Effector memory CD8-positive, alpha-beta T cell (primary cell): ENCODE data around the gene CCDC149.

Source experiments
- ATAC-seq: fragments of 150-1000 bp; cut with Tn5 transposase; replicated peaks from 2 replicates; pipeline ENCODE4 v1.10.0; 2021; ENCODE audit warnings: mild to moderate bottlenecking, moderate library complexity
- DNase-seq, 3 experiments: peaks; one replicate each; pipeline ENCODE4 v3.0.0; 2021
- H3K27ac Mint-ChIP-seq, 2 donors: one replicate each; pipeline ENCODE4 v1.8.0; 2022; ENCODE audit warnings: mild to moderate bottlenecking in 2 of 2, mixed read lengths in 2 of 2, moderate library complexity in 2 of 2
- H3K27me3 Mint-ChIP-seq, 2 donors: one replicate each; pipeline ENCODE4 v1.8.0; 2022; ENCODE audit warnings: mixed read lengths in 2 of 2
- H3K36me3 Mint-ChIP-seq: one replicate; pipeline ENCODE4 v1.8.0; 2022; ENCODE audit warnings: mild to moderate bottlenecking, moderate library complexity, mixed read lengths; ENCODE audit not compliant: insufficient read depth
- H3K4me1 Mint-ChIP-seq, 2 donors: one replicate each; pipeline ENCODE4 v1.8.0; 2022; ENCODE audit warnings: low read depth in 2 of 2, mixed read lengths in 2 of 2
- H3K4me3 Mint-ChIP-seq, 2 donors: one replicate each; pipeline ENCODE4 v1.8.0; 2022; ENCODE audit warnings: mild to moderate bottlenecking in 2 of 2, mixed read lengths in 2 of 2, moderate library complexity in 2 of 2
- H3K9me3 Mint-ChIP-seq, 2 donors: one replicate each; pipeline ENCODE4 v1.8.0; 2022; ENCODE audit warnings: mixed read lengths in 2 of 2

CCDC149 gene

GRCh38 chr4:24777536-24778463 is 135.0 kb downstream of the CCDC149 start:
- H3K27me3 Mint-ChIP-seq = peaks cover 0 to 8% of the 10 kb centered on the region in 2 donors
- H3K4me3 Mint-ChIP-seq = no peak overlapping the region
- no peaks in the 10 kb centered on the region for H3K36me3 Mint-ChIP-seq
- no peak overlapping the region for H3K27ac Mint-ChIP-seq
- H3K9me3 Mint-ChIP-seq = no peaks in the 10 kb centered on the region
- ATAC-seq = no peak
- H3K4me1 Mint-ChIP-seq = no peaks in the 10 kb centered on the region
- DNase-seq = no peak

DNA sequence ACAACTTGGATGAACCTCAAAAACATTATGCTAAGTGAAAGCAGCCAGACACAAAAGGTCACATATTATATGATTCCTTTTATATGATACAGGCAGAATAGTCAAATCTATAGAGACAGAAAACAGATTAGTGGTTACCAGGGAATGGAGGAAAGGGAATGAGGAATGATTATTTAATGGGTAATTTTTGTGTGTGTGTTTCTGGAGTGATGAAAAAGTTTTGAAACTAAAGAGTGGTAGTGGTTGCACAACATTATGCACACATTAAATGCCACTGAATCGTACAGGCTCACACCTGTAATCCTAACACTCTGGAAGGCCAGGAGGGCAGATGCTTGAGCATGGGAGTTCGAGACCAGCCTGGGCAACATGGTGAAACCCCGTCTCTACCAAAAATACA is 137.1 kb downstream of the CCDC149 start:
- DNase-seq = no peak
- Mint-ChIP-seq H3K36me3 (no peaks in the 10 kb centered on the region), H3K4me1 (no peaks in the 10 kb centered on the region)

GRCh38 chr4:24775032-24775605 is 137.7 kb downstream of the CCDC149 start:
- ATAC-seq (no peak), DNase-seq (no peak)
- Mint-ChIP-seq H3K4me3 (no peak overlapping the region), H3K27me3 (peaks cover 0 to 12% of the 10 kb centered on the region in 2 donors), H3K9me3 (peaks cover 0 to 4% of the 10 kb centered on the region in 2 donors), H3K36me3 (no peaks in the 10 kb centered on the region), H3K27ac (no peak overlapping the region), H3K4me1 (no peaks in the 10 kb centered on the region)

More for the DNA sequence above, 137.1 kb downstream of the CCDC149 start:
- H3K9me3 Mint-ChIP-seq = peaks cover 0 to 4% of the 10 kb centered on the region in 2 donors
- no peak overlapping the region for H3K27ac Mint-ChIP-seq
- no peak overlapping the region for H3K4me3 Mint-ChIP-seq
- H3K27me3 Mint-ChIP-seq = peaks cover 0 to 8% of the 10 kb centered on the region in 2 donors
- ATAC-seq = no peak

GRCh38 chr4:24774452-24774851 is 138.4 kb downstream of the CCDC149 start:
- H3K27ac Mint-ChIP-seq = no peak overlapping the region
- DNase-seq (no peak), ATAC-seq (no peak)
- no peaks in the 10 kb centered on the region for H3K36me3 Mint-ChIP-seq
- H3K4me3 Mint-ChIP-seq = no peak overlapping the region
- H3K27me3 Mint-ChIP-seq = peaks cover 0 to 14% of the 10 kb centered on the region in 2 donors
- no peaks in the 10 kb centered on the region for H3K4me1 Mint-ChIP-seq
- H3K9me3 Mint-ChIP-seq = peaks cover 0 to 4% of the 10 kb centered on the region in 2 donors

GRCh38 chr4:24772952-24773351 is 139.9 kb downstream of the CCDC149 start:
- peaks cover 0 to 13% of the 10 kb centered on the region in 2 donors for H3K27me3 Mint-ChIP-seq
- H3K36me3 Mint-ChIP-seq = no peaks in the 10 kb centered on the region
- no peaks in the 10 kb centered on the region for H3K4me1 Mint-ChIP-seq
- no peak overlapping the region for H3K4me3 Mint-ChIP-seq
- peaks cover 0 to 4% of the 10 kb centered on the region in 2 donors for H3K9me3 Mint-ChIP-seq
- DNase-seq = no peak
- no peak overlapping the region for H3K27ac Mint-ChIP-seq
- no peak for ATAC-seq

- Mint-ChIP-seq H3K4me1 (no peaks in the 10 kb centered on the region), H3K27me3 (peaks cover 0 to 6% of the 10 kb centered on the region in 2 donors), H3K27ac (no peak overlapping the region), H3K36me3 (no peaks in the 10 kb centered on the region), H3K9me3 (peaks cover 0 to 4% of the 10 kb centered on the region in 2 donors), H3K4me3 (no peak overlapping the region)
- ATAC-seq = no peak
- DNase-seq = no peak
These were observed 140.7 kb downstream of the CCDC149 start for GRCh38 chr4:24772061-24772705.

- H3K36me3 Mint-ChIP-seq = no peaks in the 10 kb centered on the region
- no peak overlapping the region for H3K4me3 Mint-ChIP-seq
- H3K9me3 Mint-ChIP-seq = peaks cover 4% of the 10 kb centered on the region in 2 donors
- no peaks in the 10 kb centered on the region for H3K4me1 Mint-ChIP-seq
- no peak overlapping the region for H3K27ac Mint-ChIP-seq
- peaks cover 0 to 6% of the 10 kb centered on the region in 2 donors for H3K27me3 Mint-ChIP-seq
- no peak for ATAC-seq
- no peak for DNase-seq
These were observed 141.6 kb downstream of the CCDC149 start for GRCh38 chr4:24771241-24771640.

DNA sequence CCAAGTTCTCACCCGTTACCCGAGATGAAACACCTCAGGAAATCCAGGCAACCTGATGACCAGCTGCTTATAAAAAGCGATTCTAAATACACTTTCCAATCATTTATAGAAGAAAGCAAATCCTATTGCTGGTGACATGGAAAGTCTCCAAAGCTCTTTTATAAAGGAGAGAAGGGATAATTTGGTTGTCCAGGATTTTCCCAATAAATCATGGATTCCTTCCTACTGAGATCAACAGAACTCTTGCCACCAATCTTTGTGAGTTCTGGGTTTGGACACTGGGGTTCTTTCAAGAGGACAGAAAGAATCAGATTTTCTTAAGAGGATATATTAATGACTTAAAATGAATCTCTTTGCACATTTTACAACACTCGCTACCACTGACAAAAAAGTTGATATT is 142.2 kb downstream of the CCDC149 start:
- ATAC-seq (no peak), DNase-seq (no peak)
- no peaks in the 10 kb centered on the region for H3K36me3 Mint-ChIP-seq
- H3K4me1 Mint-ChIP-seq = no peaks in the 10 kb centered on the region
- peaks cover 0 to 6% of the 10 kb centered on the region in 2 donors for H3K27me3 Mint-ChIP-seq
- H3K27ac Mint-ChIP-seq = no peak overlapping the region
- H3K9me3 Mint-ChIP-seq = peaks cover 4 to 8% of the 10 kb centered on the region in 2 donors
- no peak overlapping the region for H3K4me3 Mint-ChIP-seq

GRCh38 chr4:24770032-24770584 is 142.7 kb downstream of the CCDC149 start:
- peaks cover 0 to 6% of the 10 kb centered on the region in 2 donors for H3K27me3 Mint-ChIP-seq
- no peak for DNase-seq
- H3K4me3 Mint-ChIP-seq = no peak overlapping the region
- peaks cover 4 to 8% of the 10 kb centered on the region in 2 donors for H3K9me3 Mint-ChIP-seq
- H3K4me1 Mint-ChIP-seq = no peaks in the 10 kb centered on the region
- H3K27ac Mint-ChIP-seq = no peak overlapping the region
- H3K36me3 Mint-ChIP-seq = no peaks in the 10 kb centered on the region
- ATAC-seq = no peak

GRCh38 chr4:24769571-24769970 is 143.3 kb downstream of the CCDC149 start:
- no peaks in the 10 kb centered on the region for H3K4me1 Mint-ChIP-seq
- H3K27ac Mint-ChIP-seq = no peak overlapping the region
- no peak overlapping the region for H3K4me3 Mint-ChIP-seq
- peaks cover 0 to 6% of the 10 kb centered on the region in 2 donors for H3K27me3 Mint-ChIP-seq
- peaks cover 4 to 8% of the 10 kb centered on the region in 2 donors for H3K9me3 Mint-ChIP-seq
- DNase-seq (no peak), ATAC-seq (no peak)
- H3K36me3 Mint-ChIP-seq = no peaks in the 10 kb centered on the region

GRCh38 chr4:24768604-24769003 is 144.2 kb downstream of the CCDC149 start:
- H3K4me3 Mint-ChIP-seq = no peak overlapping the region
- peaks cover 0 to 6% of the 10 kb centered on the region in 2 donors for H3K27me3 Mint-ChIP-seq
- no peak for ATAC-seq

DNA sequence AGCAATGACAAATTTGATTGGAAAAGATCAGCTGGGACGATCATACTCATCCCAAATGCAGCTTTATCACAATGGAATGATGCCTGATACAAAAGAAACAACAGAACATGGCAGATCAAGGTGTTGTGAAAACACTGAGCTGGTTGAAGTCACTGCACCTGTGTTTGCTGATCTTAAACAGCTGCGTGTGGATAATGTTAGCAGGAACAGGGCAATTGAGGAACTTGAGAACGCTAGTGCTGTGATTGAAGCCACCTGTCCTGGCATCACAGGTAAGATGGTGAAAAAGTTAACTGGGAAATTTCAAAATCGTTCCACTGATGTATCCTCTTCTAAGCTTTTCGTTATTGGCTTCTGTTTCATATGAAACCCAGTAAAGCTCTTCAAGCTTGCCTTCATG is 144.8 kb downstream of the CCDC149 start:
- Mint-ChIP-seq H3K4me1 (no peaks in the 10 kb centered on the region), H3K9me3 (peaks cover 4 to 8% of the 10 kb centered on the region in 2 donors), H3K27ac (no peak overlapping the region), H3K27me3 (peaks cover 0 to 6% of the 10 kb centered on the region in 2 donors), H3K36me3 (no peaks in the 10 kb centered on the region), H3K4me3 (no peak overlapping the region)
- ATAC-seq (no peak), DNase-seq (no peak)

More at GRCh38 chr4:24768604-24769003, 144.2 kb downstream of the CCDC149 start:
- H3K27ac Mint-ChIP-seq = no peak overlapping the region
- peaks cover 4 to 8% of the 10 kb centered on the region in 2 donors for H3K9me3 Mint-ChIP-seq
- no peak for DNase-seq
- H3K4me1 Mint-ChIP-seq = no peaks in the 10 kb centered on the region
- H3K36me3 Mint-ChIP-seq = no peaks in the 10 kb centered on the region

DNA sequence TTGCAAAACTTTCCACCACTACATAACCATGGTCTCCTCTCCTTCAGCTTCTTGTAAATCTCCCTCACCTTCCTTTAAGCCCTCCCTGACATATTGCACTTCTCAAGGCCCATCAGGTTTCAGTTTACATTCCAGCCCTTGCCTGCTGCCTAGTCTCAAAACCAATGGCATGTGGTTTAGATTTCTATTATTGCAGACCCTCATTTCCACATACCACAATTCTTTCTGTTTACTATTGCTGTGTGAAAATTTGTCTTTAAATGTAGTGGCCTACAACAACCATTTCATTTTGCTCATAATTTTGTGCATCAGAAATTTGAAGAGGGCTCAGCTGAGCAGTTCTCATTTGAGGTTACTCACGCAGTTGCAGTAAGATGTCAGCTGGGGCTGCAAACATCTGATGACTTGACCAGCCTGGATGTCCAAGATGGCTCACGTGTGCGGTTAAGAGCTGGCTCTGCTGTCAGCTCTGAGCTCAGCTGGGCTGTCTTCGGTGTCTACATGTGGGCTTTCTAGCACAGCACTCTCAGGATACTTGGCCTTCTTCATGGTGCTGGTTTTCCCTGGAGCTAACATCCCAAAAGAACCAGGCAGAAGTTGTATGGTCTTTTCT is 147.4 kb downstream of the CCDC149 start:
- peaks cover 0 to 6% of the 10 kb centered on the region in 2 donors for H3K27me3 Mint-ChIP-seq
- H3K27ac Mint-ChIP-seq = no peak overlapping the region
- ATAC-seq = no peak
- no peaks in the 10 kb centered on the region for H3K36me3 Mint-ChIP-seq
- no peak for DNase-seq
- H3K4me1 Mint-ChIP-seq = no peaks in the 10 kb centered on the region
- peaks cover 0 to 8% of the 10 kb centered on the region in 2 donors for H3K9me3 Mint-ChIP-seq
- no peak overlapping the region for H3K4me3 Mint-ChIP-seq
